H1 (cell line): ENCODE data around the gene GLS2.

ENCODE experiments used
- CTCF ChIP-seq, 3 experiments: IDR thresholded peaks; 1 replicate in 2 of 3; 2 replicates in 1 of 3; pipeline versions ENCODE4 v1.5.1 to v1.6.1; 2011; ENCODE audit warnings: low read length in 3 of 3, mild to moderate bottlenecking in 3 of 3, inconsistent platforms in 2 of 3, low read depth in 1 of 3, moderate library complexity in 1 of 3; ENCODE audit not compliant: insufficient read depth in 1 of 3; ENCODE audit errors: control extremely low read depth in 1 of 3
- FOSL1 ChIP-seq: IDR thresholded peaks from 2 replicates; pipeline ENCODE4 v1.6.1; 2011; ENCODE audit warnings: mild to moderate bottlenecking, low read depth, low read length, moderate library complexity; ENCODE audit not compliant: insufficient read depth
- HDAC2 ChIP-seq, 2 experiments: fragments of 300-600 bp in 1 of 2; sonication (generic) in 1 of 2; IDR thresholded peaks; 2 replicates each; pipeline ENCODE4 v1.6.1; 2011 to 2012; ENCODE audit warnings: low read depth in 2 of 2, low read length in 2 of 2, mild to moderate bottlenecking in 2 of 2, moderate library complexity in 2 of 2, borderline replicate concordance in 1 of 2, inconsistent platforms in 1 of 2
- HDAC6 ChIP-seq: IDR thresholded peaks from one replicate; pipeline ENCODE4 v1.7.1; 2012; ENCODE audit warnings: low read depth, mild to moderate bottlenecking, inconsistent platforms, low read length, moderate library complexity

- TF ChIP-seq HDAC6 (no peak), HDAC2 (IDR thresholded peaks at IDR 0.05; ENCODE audit: borderline replicate concordance in 1 of 2, low read depth in 2 of 2, low read length in 2 of 2) (no peak), CTCF (IDR thresholded peaks at IDR 0.05; ENCODE audit: control extremely low read depth in 1 of 3, insufficient read depth in 1 of 3, low read depth in 1 of 3, low read length in 3 of 3) (no peak), FOSL1 (no peak)
These were observed 33.2 kb upstream of the GLS2 start for GRCh38 chr12:56521209-56521589.
